HG02759 (cell line): ENCODE results near the gene TLX1.

Experiments used
- ATAC-seq: cut with Tn5 transposase; IDR thresholded peaks from one replicate; pipeline ENCODE4 v1.9.1; 2021; ENCODE audit warnings: mild to moderate bottlenecking, moderate library complexity; ENCODE audit not compliant: unreplicated experiment

Gene TLX1

DNA sequence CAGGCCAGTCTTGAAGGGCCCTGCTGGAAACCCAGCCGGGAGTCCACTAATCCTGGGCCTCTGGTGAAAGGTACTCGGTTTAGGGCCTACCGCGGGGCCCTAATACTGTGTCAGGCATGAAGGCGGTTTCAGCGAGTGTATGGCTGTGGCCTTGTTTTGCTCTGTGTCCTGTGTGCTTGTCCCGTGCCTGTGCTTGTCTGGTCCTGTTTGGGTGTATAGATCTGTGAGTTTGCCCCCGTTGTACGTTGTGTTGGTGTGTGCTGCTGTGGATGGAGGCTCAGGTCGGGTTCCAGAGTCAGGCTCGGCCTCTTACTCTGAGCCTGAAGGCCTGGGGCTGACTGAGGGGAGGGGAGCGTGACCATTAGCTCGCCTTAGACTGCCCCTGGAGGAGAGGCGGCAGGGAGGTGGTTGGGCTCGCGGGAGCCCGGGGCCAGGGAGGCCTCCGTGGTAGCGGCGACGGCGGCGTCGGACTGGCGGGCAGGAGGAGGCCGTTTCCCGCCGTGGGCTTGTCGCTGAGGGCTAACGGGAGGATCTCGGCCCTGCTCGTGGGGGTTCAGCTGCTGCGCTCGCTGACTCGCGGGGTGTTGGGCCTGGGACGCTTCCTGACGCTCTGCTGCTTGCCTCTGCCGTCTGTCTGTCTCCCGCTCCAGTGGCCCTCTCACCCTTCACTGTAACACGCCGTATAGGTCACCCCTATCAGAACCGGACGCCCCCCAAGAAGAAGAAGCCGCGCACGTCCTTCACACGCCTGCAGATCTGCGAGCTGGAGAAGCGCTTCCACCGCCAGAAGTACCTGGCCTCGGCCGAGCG lies 2.6 kb downstream of the TLX1 start:
- no peak for ATAC-seq

- ATAC-seq = no peak
Measured at GRCh38 chr10:101134299-101135127, 3.4 kb downstream of the TLX1 start.

DNA sequence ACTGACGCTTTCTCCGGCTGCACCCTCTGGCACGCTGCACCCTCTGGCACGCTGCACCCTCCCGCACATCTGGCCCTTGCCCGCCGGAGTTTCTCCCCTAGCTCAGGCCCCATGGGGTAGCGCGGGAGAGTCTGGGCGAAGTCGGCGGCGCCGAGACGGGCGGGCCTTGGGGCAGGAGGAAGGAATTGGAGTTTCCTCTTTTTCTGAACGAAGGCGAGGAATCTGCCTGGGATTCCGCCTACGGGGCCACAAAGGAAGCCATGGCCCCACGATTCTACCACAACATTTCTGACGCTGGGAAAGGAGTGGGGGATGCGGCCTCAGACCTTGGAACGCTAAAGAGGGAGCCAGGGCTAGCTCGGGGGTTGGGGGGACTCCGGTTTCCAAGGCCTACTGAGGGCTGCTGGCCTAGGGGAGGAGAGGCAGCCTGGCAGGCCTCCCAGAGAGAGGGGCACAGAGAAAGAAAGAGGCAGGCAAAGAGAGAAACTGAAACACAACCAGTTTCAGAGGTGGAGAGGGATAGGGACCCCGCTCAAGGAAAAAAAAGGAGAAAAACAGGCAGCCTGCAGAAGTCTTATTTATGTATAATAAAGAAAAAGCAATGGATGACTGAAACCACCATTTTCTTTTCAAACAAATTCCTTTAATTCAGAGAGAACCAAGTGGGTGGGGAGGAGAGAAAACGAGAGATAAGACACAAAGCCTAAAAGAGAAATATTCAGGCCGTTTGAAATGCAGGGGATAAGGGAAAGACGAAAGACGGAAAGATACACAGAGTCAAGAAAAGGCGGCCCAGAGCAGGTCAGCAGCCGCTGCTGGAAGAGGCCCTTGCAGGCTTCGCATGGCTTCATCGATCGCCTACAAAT lies 4.3 kb downstream of the TLX1 start:
- no peak for ATAC-seq

DNA sequence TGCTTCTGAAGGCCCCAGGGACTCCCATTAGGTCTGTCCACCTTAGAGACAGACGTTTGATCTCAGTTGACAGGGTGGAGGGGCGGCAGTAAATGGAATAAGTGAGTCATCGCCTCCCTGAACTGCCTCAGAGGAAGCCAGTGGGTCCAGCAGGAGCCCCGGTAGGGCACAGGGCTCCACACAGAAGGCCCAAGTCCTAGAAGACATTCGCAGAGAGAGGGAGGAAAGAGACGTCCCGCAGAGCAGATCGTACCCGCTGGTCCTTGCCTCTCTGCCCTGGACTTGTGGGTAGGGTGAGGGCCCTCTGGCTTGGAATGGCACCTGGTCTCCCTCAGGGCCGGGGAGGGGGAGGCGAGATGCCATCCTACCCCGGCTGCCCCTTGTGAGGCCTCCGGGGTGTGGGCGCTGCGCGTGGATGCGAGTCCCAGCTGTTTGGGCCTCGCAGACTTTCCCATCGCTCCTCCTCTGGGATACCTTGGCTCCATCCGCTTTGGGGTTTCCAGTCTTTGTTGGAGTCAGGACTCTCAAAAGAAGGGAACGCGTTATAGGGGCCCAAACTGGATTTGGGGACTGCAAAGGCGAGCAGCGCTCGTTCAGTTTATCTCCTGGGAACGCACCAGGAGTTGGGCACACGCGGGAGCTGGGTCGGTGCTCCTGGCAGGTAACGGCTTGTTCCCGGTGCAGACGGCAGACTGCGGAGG lies 5.1 kb downstream of the TLX1 start:
- no peak for ATAC-seq

DNA sequence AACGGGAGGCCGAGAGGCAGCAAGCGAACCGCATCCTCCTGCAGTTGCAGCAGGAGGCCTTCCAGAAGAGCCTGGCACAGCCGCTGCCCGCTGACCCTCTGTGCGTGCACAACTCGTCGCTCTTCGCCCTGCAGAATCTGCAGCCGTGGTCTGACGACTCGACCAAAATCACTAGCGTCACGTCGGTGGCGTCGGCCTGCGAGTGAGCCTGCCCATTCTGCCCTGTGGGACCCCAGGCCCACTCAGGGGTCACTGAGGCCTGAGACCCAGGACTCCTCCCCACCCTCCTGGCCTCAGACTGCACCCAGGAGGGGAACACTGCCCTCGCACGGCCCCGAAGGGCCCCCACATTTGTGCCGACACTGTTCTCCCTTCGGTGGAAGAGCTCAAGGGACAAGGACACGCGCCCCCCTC lies 5.6 kb downstream of the TLX1 start:
- ATAC-seq = no peak

DNA sequence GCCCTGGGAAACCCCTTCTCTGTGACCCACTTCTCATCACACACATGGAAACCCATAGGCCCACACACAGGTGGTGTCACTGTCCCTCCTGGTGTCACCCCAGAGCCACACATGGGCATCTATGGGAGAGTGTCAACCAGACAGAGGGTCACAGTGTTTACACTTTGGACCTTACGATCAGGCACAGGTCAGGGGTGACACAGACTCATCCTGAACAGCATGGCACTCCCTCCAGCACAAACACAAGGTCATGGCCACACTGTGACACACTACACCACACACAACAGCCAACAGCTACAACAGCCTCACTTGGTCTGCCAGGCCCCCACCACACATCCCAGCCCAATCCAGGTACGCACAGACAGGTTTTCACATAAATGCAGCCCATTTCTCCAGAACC lies 6.2 kb downstream of the TLX1 start:
- no peak for ATAC-seq

GRCh38 chr10:101138788-101139420 lies 7.8 kb downstream of the TLX1 start:
- ATAC-seq = no peak

DNA sequence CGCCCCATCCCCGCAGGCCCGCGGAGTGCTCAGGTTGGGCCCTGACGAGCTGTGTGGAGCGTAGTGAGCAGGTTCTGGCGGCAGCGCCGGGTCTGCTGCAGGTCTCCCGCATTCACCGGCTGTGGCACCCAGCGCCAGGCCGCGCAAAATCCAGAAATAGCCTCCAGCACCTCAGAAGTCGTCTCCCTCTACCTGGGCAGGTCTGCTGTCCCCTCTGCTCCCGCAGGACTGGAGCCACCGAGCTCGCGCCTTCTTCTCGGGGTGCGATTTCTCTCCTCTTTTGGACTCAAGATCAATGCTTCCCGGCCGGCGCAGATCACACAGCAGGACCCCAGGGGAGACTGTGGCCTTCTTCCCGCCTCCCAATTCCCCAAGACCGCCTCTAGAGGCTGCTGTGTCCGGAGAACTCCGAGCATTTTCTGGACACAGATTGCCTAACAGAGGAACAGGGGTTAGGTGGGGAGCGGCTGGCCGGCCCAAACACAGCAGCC lies 8.4 kb downstream of the TLX1 start:
- ATAC-seq = no peak

DNA sequence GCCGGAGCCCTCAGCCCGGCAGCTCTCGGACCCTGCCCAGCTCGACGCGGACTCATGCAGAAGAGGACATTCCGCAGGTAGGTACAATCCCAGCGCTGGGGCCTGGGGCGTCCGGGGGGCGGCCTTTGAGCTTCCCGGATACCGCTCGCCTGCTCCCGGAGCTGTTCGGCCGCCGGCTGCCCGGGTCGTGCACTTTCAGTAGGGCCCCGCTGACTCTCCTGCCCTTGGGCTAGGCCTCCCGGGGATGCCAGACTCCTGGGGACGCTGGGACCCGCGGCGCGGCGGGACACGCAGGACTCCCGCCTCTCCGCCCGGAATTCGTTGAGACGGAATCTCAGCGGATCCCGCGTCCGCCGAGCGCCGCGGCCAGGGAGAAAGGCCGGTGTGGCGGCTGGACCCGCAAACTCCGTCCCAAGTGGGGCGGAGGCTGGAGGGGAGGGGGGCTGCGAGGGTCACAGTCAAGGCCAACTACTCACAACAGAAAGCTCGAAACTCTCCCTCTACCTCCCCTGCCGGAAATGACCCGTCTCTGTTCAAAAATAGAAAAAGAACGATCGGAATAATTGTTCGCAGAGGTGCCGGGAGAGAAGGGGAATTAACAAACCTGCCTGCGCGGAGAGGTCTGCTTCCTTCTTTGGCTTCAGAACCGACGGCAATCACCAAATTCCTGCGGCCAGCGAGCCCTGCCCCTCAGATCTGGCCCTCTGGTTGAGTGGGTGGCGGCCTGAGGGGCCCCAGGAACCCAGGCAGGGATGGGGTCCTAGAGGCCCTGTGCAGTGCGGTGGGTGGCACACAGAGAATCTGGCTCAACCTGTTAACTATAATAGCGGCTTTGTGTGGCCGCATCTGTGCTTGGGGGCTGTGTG lies 9.2 kb downstream of the TLX1 start:
- ATAC-seq = no peak

DNA sequence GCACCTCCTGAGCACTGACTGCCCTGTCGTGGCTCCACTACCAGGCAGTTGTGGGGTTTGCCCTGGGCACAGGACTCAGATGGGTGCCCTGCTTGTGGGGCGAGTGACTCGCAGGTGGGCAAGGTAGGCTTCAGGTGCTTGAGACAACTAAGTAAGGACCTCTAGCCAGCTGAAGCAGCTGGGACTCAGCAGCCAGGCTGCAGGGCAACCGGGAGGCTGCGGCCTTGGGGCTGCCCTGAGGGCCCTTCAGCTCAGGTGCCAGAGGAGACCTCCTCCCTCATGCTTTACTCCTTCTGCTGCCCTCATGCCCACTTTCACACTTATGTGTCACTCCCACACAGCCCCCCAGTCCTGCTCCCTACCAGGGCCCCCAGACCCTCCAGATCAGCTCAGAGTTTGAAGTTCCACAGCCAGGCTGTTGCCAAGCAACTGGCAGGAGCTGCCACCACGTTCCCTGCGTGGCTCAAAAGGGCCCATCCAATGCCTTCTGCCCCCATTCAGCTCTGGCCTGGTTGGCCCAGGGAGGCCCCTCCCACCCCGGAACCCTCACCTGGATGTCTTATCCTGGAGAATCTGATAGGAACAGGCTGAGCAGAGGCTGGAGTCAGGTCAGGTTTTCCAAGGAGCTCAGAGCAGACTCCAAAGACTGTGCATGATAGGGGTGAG lies 10.0 kb downstream of the TLX1 start:
- ATAC-seq = no peak

GRCh38 chr10:101141616-101142532 lies 10.8 kb downstream of the TLX1 start:
- peak; percentile 62 for ATAC-seq

- ATAC-seq = no peak
Measured at GRCh38 chr10:101142533-101143344, 11.6 kb downstream of the TLX1 start.

GRCh38 chr10:101143345-101143630 lies 12.2 kb downstream of the TLX1 start:
- no peak for ATAC-seq

DNA sequence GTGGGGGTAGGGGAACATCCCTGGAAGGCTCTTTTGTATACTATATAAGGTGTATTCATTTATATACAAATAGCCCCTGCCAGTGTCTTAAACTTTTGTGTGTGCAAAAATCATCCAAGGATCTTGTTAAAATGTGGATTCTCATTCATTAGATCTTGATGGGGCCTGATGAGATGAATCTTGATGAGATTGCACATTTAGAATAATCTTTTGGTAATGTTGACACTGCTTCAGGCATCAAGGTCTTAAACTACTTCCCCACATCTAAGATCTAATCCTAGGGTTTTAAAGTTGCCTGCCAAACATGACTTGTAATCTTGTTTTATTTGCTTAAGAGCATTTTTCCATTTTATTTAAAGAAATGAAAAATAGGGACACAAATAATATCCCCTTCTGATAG lies 13.0 kb downstream of the TLX1 start:
- ATAC-seq = no peak

GRCh38 chr10:101145145-101145544 lies 14.0 kb downstream of the TLX1 start:
- ATAC-seq = no peak

DNA sequence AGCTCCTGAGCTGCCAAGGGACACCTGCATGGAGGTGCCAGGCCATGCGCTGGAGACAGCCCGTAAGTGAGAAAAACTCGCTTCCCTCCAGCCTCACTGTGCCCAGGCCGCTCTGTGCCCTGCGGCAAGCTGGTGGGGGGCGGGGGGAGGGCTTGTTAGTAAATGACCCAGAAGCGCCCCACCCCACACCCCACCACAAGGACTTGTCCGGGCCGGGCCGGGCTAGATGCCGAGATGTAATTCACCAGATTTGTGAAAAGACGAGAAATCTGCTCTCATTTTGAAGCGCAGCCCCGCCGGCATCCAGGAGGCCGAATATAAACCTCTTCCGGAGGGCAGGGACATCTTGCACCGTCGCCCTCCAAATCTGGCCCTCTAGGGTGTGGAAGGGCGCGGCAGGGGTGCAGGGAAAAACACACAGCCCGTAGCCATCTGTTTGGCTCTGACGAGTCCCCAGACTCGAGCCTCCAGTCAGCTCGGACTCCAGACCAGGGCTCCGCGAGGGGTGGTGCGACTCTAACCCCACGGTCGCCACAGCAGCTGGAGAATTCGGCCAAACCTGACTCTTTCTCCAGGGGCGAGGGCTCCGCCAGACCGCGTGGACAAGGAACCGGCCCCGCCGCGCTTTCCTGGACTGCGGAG lies 14.8 kb downstream of the TLX1 start:
- no peak for ATAC-seq
